Stimulated activated CD4-positive, alpha-beta T cell treated with anti-CD3 and anti-CD28 coated beads, Interleukin-1b, Interleukin-23, amount 100 ng/mL, for 1 hour (primary cell): ENCODE measurements around the gene DISP1.
"Not testable (repeated sequence)": the region's sequence is repeated elsewhere in the genome, so short reads cannot be mapped to it uniquely, and the experiment has no call there.

ENCODE experiments used
- DNase-seq, 2 donors: peaks; one replicate each; pipeline ENCODE4 v3.0.0-alpha.2; 2020; ENCODE audit warnings: low read depth in 2 of 2

Gene DISP1

GRCh38 chr1:222798116-222798515 lies 16.7 kb upstream of the DISP1 start:
- DNase-seq: no peak

- DNase-seq: no peak
Observed at GRCh38 chr1:222798975-222799374, 15.9 kb upstream of the DISP1 start.

GRCh38 chr1:222801067-222801466 lies 13.8 kb upstream of the DISP1 start:
- no peak for DNase-seq

- DNase-seq: no peak
Observed at GRCh38 chr1:222811671-222812070, 3.2 kb upstream of the DISP1 start.

- no peak for DNase-seq
Observed at GRCh38 chr1:222813866-222814535, 838 bp upstream of the DISP1 start.

- DNase-seq: no peak
Observed at GRCh38 chr1:222815440-222815765, 564 bp downstream of the DISP1 start.

- no peak for DNase-seq
Observed at GRCh38 chr1:222817529-222817928, 2.7 kb downstream of the DISP1 start.

- no peak for DNase-seq
Observed at GRCh38 chr1:222818171-222818570, 3.3 kb downstream of the DISP1 start.

- no peak for DNase-seq
Observed at GRCh38 chr1:222820171-222820712, 5.4 kb downstream of the DISP1 start.

GRCh38 chr1:222821239-222821638 lies 6.4 kb downstream of the DISP1 start:
- no peak for DNase-seq

- DNase-seq: no peak
Observed at GRCh38 chr1:222823695-222824094, 8.9 kb downstream of the DISP1 start.

- DNase-seq: no peak
Observed at GRCh38 chr1:222824641-222825040, 9.8 kb downstream of the DISP1 start.

- DNase-seq: no peak
Observed at GRCh38 chr1:222828939-222829338, 14.1 kb downstream of the DISP1 start.

- no peak for DNase-seq
Observed at GRCh38 chr1:222829868-222830267, 15.0 kb downstream of the DISP1 start.

- no peak for DNase-seq
Observed at GRCh38 chr1:222833356-222833876, 18.6 kb downstream of the DISP1 start.

GRCh38 chr1:222843469-222844410 lies 28.9 kb downstream of the DISP1 start:
- no peak for DNase-seq

- DNase-seq: no peak
Observed at GRCh38 chr1:222844411-222844779, 29.6 kb downstream of the DISP1 start.

- no peak for DNase-seq
Observed at GRCh38 chr1:222845763-222846162, 30.9 kb downstream of the DISP1 start.

- DNase-seq: not testable (repeated sequence)
Observed at GRCh38 chr1:222850550-222850949, 35.7 kb downstream of the DISP1 start.

- DNase-seq: no peak
Observed at GRCh38 chr1:222852326-222852725, 37.5 kb downstream of the DISP1 start.

- DNase-seq: no peak
Observed at GRCh38 chr1:222861062-222861461, 46.2 kb downstream of the DISP1 start.
